Measurements from ENCODE around the gene GPR150.

Gene GPR150

DNA sequence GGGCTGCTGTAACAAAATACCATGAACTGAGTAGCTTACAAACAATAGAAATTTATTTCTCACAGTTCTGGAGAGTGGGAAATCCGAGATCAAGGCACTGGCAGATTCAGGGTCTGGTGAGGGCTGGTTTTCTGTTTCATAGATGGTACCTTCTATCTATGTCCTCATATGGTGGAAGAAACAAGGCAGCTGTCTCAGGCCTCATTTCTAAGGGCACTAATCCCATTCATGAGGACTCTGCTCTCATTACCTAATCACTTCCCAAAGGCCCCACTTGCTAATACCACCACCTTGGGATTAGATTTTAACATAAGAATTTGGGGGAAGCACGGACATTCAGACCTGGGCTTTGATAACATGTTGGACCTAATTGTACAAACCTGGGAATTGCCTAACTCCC lies 40.2 kb downstream of the GPR150 start:
- no peak for DNase-seq (ENCODE audit: extremely low read depth, low read depth)
- H3K4me3 ChIP-seq (replicated peaks; ENCODE audit: low read depth, low read length) = no peak overlapping the region
- TF ChIP-seq, protein P1, sequence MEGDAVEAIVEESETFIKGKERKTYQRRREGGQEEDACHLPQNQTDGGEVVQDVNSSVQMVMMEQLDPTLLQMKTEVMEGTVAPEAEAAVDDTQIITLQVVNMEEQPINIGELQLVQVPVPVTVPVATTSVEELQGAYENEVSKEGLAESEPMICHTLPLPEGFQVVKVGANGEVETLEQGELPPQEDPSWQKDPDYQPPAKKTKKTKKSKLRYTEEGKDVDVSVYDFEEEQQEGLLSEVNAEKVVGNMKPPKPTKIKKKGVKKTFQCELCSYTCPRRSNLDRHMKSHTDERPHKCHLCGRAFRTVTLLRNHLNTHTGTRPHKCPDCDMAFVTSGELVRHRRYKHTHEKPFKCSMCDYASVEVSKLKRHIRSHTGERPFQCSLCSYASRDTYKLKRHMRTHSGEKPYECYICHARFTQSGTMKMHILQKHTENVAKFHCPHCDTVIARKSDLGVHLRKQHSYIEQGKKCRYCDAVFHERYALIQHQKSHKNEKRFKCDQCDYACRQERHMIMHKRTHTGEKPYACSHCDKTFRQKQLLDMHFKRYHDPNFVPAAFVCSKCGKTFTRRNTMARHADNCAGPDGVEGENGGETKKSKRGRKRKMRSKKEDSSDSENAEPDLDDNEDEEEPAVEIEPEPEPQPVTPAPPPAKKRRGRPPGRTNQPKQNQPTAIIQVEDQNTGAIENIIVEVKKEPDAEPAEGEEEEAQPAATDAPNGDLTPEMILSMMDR (IDR thresholded peaks at IDR 0.05; ENCODE audit: low read depth, low read length, missing control alignments) = no peak

DNA sequence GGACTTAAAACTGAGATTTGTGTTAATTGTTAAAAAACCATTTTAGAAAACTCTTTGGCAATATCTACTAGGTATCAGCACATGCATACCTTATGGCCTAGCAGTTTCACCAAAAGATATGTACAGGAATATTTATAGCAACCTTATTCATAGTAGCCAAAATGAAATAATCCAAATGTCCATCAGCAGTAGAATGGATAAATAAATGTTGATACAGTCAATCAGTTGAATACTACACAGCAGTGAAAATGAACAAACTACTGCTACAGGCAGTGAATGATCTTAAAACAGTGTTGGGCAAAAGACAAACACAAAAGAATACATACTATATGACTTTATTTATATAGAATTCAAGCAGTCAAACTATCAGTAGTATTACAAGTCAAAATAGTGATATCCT lies 43.1 kb downstream of the GPR150 start:
- no peak for DNase-seq (ENCODE audit: extremely low read depth, low read depth)
- no peak overlapping the region for H3K4me3 ChIP-seq (replicated peaks; ENCODE audit: low read depth, low read length)
- TF ChIP-seq, protein P1 (IDR thresholded peaks at IDR 0.05; ENCODE audit: low read depth, low read length, missing control alignments) = no peak

DNA sequence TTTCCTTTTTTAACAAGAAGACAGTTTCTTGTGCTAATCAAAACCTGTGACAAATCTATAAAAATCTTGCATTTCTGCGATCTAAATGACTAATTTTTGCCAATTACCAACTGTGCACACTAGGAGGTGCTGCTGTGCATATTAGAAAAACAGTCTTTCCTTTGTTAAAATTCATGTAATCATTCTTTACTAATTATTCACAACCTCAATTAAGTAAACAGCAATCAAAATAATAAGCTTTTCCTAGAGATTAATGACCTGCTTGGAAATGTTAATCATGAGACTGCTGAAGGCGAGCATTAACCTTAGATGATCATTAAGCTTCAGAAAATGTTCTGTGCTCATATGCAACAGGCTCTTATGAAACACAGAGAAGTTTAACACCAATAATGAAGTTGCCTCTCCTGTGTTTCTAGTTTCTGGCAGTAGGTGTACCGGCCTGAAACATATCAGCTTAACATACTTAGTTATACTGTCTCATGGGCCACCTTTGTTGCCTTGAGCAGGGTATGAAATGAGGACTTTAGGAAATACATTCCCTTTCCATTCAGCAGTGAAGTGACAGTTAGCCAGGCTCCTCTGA lies 44.4 kb downstream of the GPR150 start:
- no peak for DNase-seq (ENCODE audit: extremely low read depth, low read depth)
- TF ChIP-seq, protein P1 (IDR thresholded peaks at IDR 0.05; ENCODE audit: low read depth, low read length, missing control alignments) = peak; percentile 64

DNA sequence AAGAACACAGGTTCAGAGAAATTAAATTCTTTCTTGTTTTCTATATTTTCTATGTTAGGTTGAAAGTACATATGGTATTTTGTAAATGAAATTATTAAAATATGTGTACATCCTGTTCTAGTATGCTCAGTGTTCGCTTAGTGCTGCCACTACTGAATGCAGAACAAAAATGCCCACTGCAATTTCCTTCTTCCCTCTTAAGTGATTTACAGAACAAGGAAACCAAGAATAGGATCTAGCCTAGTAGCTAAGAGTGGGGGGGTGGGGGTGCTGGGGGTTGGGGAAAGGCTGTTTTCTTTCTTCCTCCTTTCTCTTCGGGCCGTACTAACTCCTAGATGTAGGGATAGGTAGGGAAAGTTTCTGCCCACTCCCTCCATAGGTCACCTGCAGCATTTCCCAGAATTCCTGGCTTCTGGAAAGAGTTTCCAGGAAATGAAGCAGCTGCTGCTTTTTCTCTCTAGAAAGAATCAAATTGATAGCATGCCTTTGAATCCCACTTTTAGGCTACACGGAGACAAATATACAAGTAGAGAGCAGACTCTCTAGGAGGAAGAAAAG lies 47.3 kb downstream of the GPR150 start:
- no peak overlapping the region for H3K4me3 ChIP-seq (replicated peaks; ENCODE audit: low read depth, low read length)
- no peak for DNase-seq (ENCODE audit: extremely low read depth, low read depth)
- TF ChIP-seq, protein P1 (IDR thresholded peaks at IDR 0.05; ENCODE audit: low read depth, low read length, missing control alignments) = no peak

More for the DNA sequence above, 44.4 kb downstream of the GPR150 start:
- H3K4me3 ChIP-seq (replicated peaks; ENCODE audit: low read depth, low read length) = no peak overlapping the region

DNA sequence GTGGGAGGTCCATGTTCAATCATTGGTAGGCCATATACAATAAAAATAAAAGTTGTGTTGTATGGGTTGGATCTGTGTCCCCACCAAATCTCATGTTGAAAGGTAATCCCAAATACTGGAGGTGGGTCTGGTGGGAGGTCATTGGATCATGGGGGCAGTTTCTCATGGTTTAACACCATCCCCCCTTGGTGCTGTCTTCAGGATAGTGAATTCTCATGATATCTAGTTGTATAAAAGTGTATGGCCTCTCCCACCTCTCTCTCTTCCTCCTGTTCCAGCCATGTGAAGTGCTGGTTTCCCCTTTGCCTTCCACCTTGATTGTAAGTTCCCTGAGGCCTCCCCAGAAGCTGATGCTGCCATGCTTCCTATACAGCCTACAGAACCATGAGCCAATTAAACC lies 47.8 kb downstream of the GPR150 start:
- no peak overlapping the region for H3K4me3 ChIP-seq (replicated peaks; ENCODE audit: low read depth, low read length)
- DNase-seq (ENCODE audit: extremely low read depth, low read depth) = no peak
- TF ChIP-seq, protein P1 (IDR thresholded peaks at IDR 0.05; ENCODE audit: low read depth, low read length, missing control alignments) = no peak

DNA sequence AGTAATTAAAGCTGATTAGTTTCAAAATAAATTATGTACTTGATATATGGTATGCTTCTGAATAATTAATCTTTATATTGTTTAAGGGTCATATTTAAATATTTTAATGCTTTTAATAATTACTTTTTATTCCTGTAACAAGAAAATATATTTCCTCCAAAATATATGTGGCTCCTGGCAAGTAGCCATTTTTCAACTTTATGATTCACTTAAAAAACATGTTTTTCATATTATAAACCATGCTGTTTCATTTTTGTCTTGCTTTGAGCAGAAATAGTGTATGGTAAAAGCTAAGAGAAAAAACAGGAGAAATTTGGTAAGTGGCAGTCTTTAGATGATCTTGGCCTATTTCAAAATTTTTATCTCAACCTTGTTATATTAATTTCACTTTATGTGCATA lies 48.3 kb downstream of the GPR150 start:
- H3K4me3 ChIP-seq (replicated peaks; ENCODE audit: low read depth, low read length) = no peak overlapping the region
- DNase-seq (ENCODE audit: extremely low read depth, low read depth) = no peak
- TF ChIP-seq, protein P1 (IDR thresholded peaks at IDR 0.05; ENCODE audit: low read depth, low read length, missing control alignments) = no peak

DNA sequence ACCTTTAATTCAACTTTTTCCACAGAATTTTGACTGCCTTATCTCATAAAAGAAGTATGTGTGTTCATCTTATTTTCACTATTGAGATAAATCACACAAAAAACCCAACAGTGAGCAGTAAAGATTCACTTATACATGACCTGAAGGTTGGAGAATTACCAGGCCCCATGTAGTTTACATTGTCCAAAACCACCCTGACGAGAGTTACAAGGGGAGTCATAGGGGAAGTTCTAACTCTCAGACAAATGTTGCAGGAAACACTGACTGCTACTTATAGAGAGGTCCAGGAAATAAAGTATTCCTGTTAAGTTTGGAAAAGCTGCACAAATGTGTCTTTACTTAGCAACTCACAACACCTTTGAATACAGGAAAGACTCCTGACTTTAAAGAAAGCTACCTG lies 48.8 kb downstream of the GPR150 start:
- no peak overlapping the region for H3K4me3 ChIP-seq (replicated peaks; ENCODE audit: low read depth, low read length)
- TF ChIP-seq, protein P1 (IDR thresholded peaks at IDR 0.05; ENCODE audit: low read depth, low read length, missing control alignments) = no peak
- no peak for DNase-seq (ENCODE audit: extremely low read depth, low read depth)
